ENCODE data around the gene DEPDC1B. TPM values are rescaled to one million over a fixed set of nuclear protein-coding genes. Genes with fewer than 3 reads are reported as not detected.
"Not testable (repeated sequence)": the region's sequence is repeated elsewhere in the genome, so short reads cannot be mapped to it uniquely, and the experiment has no call there.

Gene DEPDC1B
- 11.7 and 22.6 TPM in 2 replicates for total RNA-seq

DNA sequence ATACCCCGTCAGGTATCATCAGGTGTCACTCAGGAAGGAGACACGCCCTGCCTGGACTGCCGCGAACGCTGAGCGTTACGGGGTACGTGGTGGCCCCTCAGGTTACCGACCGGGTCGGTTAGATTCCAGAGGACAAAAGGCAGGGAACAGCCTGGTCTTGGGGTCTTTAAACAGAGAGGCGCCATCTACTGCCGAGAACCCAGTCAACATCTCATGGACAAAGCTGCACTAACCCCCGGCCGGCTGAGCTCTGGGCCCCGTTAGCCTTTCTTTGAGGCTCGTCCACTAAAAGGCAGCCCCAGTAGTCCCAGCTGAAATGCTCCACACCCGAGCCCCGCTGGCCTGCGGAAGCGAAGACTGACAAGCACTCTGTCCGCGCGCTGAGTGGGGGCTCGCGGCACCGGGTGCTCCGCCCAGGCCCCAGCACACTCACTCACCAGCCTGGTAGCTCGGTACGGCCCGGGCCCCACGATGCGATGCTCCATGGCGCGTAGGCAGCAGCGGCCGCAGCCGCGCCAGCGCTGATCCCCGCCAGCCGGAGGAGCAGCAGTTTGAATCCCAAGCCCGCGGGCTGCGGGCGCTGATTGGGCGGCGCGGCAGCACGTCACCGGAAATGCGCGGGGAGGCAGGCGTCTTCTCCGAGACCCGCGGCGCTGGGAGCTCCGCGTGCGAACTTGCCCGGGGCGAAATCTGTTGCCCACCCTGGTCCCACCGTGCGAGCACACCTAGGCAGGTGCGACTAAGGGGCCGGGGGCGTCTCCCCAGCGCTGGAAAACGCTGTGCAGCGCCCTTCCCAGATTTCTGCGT is at the start of gene DEPDC1B:
Gene DEPDC1B, minus strand, starts transcription at position 558 of the 807 bp plus-strand sequence. Its CDS starts 73 bp downstream, at position 485.
- DNase-seq (ENCODE audit: low read depth, low spot score): peak; percentile 61

- DNase-seq (ENCODE audit: low read depth, low spot score): no peak
Observed at GRCh38 chr5:60744682-60745081, 44.7 kb upstream of the DEPDC1B start.

- DNase-seq (ENCODE audit: low read depth, low spot score): no peak
Observed at GRCh38 chr5:60743511-60744314, 43.7 kb upstream of the DEPDC1B start.

DNA sequence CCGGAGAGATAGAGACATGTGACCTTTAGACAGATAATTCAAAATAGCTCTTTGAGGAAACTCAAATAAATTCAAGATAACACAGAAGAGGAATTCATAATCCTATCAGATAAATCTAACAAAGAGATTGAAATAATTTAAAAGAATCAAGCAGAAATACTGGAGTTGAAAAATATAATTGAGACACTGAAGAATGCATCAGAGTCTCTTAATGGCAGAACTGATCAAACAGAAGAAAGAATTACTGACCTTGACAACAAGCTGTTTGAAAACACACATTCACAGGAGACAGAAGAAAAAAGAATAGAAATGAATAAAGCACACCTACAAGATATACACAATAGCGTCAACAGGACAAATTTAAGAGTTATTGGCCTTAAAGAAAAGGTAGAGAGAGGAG is 40.4 kb upstream of the DEPDC1B start:
- no peak for DNase-seq (ENCODE audit: low read depth, low spot score)

DNA sequence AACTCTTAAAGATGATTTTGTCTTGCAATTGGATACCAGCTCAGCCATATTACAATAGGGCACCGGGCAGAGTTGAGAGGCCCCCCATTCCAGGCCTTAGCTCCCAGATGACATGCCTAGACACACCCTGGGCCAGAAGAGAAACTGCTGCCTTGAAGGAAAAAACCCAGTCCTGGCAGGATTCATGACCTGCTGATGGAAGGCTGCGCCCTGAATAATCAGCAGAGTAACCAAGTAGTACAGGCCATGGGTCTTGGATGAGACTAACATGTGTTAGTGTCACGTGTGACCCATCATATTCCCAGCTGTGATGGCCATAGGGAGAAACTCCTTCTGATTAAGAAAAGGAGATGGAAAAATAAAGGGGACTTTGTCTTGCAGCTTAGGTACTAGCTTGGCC is 39.0 kb upstream of the DEPDC1B start:
- no peak for DNase-seq (ENCODE audit: low read depth, low spot score)

DNA sequence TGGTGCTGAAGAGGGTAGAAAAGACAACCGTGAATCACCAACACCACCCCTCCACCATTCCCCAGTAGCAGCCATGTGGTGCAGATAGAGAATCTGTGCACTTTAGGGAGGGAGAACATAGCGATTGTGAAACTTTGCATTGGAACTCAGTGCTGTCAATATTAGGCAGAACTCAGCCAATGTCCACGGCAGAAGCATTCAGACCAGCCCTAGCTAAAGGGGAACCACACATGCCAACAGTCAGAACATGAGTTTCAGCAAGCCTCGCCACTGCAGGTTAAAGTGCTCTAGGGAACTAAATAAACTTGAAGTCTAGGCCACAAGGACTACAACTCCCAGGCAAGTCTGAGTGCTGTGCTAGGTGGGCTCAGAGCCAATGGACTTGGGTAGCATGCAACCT is 38.5 kb upstream of the DEPDC1B start:
- DNase-seq (ENCODE audit: low read depth, low spot score): no peak

DNA sequence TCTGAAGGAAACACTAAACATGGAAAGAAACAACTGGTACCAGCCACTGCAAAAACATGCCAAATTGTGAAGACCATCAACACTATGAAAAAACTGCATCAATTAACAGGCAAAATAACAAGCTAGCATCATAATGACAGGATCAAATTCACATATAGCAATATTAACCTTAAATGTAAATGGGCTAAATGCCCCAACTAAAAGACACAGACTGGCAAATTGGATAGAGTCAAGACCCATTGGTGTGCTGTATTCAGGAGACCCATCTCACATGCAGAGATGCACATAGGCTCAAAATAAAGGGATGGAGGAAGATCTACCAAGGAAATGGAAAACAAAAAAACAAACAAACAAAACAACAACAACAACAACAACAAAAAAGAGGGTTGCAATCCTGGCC is 30.9 kb upstream of the DEPDC1B start:
- DNase-seq (ENCODE audit: low read depth, low spot score): not testable (repeated sequence)

DNA sequence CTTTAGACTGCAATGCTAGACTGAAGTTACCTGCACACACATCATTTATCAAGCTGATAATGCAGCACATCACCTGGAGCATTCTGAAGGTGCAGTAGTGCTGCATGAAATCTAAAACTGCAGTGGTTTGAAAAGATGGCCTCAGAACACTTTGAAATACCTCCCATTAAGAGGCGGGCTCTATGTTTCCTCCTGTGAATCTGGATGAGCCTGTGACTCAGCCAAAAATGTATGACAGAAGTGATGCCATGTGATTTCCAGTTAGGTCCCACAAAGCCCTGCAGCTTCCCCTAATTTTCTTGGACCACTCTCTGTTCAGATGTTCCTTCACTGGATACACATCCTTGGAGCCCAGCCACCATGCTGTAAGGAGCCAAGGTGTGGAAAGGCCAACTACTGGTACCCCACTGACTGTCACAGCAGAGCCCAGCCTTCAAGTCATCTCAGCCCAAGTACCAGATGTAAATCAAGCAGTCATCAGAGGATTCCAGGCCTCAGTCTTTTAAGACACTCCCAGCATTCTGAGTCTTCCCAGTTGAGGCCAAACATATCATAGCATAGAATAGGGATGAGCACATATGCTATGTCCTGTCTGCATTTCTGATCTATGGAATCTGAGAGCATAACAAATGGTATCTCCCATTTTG is 27.2 kb upstream of the DEPDC1B start:
- DNase-seq (ENCODE audit: low read depth, low spot score): no peak

GRCh38 chr5:60724126-60724525 is 24.2 kb upstream of the DEPDC1B start:
- DNase-seq (ENCODE audit: low read depth, low spot score): no peak

DNA sequence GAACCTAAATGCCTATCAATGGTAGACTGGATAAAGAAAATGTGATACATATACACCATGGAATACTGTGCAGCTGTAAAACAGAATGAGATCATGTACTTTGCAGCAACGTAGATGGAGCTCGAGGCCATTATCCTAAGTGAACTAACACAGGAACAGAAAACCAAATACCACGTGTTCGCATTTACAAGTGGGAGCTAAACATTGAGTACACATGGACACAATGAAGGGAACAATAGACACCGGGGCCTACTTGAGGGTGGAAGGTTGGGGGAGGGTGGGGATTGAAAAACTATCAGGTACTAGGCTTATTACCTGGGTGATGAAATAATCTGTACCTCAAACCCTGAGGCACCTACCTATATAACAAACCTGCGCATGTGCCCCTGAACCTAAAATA is 22.4 kb upstream of the DEPDC1B start:
- no peak for DNase-seq (ENCODE audit: low read depth, low spot score)

DNA sequence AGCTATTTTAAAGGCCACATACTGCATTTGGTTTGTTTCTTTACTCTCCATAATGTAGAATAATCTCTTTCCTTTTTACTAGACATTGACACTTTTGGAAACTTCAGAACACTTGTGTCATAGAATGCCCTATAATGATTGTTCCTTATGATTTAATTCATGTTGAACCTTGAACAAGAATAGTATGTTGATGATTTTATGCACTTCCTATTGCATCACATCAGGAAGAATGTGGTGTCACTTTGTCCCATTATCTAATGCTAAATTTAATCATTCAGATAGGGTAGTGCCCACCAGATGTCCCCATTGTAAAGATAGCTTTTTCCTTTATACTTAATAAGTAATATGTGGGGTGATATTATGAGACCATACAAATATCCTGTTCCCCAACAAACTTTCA is 19.4 kb upstream of the DEPDC1B start:
- DNase-seq (ENCODE audit: low read depth, low spot score): no peak

GRCh38 chr5:60718166-60718892 is 18.4 kb upstream of the DEPDC1B start:
- DNase-seq (ENCODE audit: low read depth, low spot score): no peak

- not testable (repeated sequence) for DNase-seq (ENCODE audit: low read depth, low spot score)
Observed at GRCh38 chr5:60715201-60715928, 15.4 kb upstream of the DEPDC1B start.

DNA sequence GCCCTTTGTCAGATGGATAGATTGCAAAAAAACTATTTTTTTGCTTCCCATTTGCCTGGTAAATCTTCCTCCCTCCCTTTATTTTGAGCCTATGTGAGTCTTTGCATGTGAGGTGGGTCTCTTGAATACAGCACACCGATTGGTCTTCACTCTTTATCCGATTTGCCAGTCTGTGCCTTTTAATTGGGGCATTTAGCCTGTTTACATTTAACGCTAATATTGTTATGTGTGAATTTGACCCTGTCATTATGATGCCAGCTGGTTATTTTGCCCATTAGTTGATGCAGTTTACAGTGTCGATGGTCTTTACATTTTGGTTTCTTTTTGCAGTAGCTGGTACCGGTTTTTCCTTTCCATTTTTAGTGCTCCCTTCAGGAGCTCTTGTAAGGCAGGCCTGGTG is 13.0 kb upstream of the DEPDC1B start:
- no peak for DNase-seq (ENCODE audit: low read depth, low spot score)

DNA sequence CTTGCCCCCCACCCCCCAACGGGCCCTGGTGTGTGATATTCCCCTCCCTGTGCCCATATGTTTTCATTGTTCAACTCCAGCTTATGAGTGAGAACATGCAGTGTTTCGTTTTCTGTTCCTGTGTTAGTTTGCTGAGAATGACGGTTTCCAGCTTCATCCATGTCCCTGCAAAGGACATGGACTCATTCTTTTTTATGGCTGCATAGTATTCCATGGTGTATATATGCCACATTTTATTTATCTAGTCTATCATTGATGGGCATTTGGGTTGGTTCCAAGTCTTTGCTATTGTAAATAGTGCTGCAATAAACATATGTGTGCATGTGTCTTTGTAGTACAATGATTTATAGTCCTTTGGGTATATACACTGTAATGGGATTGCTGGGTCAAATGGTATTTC is 11.9 kb upstream of the DEPDC1B start:
- DNase-seq (ENCODE audit: low read depth, low spot score): not testable (repeated sequence)

GRCh38 chr5:60710362-60710761 is 10.4 kb upstream of the DEPDC1B start:
- no peak for DNase-seq (ENCODE audit: low read depth, low spot score)

GRCh38 chr5:60705144-60705543 is 5.2 kb upstream of the DEPDC1B start:
- DNase-seq (ENCODE audit: low read depth, low spot score): no peak

DNA sequence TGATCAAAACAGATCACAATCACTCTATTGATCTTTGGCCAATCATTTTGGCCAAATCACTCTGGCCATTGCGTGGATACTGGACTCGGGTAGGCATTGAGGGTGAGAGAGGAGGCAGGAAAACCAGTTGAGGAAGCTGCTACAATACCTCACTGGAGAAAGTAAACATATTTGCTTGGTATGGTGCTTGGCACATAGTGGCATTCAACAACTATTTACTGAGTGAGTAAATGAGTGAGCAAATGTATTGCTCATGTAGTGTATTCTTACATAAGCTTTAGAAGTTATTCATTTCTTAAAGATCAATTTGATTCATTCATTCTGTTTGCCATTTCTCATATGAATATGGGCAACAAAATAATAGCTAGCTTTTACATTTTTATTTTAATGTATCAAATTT is 4.0 kb upstream of the DEPDC1B start:
- DNase-seq (ENCODE audit: low read depth, low spot score): no peak

DNA sequence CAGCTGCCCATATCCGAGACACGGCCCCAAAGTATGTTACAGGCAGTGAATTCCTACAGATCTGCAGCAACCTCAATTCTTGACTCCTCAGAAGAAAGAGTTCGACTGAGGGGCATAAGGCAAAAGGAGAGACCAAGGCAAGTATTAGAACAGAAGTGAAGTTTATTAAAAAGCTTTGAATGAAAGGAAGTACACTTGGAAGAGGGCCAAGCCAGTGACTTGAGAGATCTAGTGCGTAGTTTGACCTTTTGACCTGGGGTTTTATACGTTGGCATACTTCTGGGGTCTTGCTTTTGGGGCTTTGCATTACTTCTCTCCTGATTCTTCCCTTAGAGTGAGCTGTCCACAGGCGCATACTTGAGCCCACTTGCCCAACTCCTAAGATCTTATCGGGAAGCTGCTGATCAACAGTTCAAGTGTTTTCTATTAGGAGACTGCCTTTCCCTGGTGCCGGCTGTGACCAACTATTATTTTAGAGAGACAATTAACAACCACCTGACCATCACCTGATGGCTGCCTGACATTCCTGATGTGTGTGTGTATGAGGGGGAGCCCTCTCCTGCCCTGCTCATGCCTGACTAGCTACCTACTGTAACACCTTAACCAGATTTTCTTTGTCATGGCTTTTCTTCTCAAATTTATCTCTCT is 1.5 kb upstream of the DEPDC1B start:
- no peak for DNase-seq (ENCODE audit: low read depth, low spot score)

DNA sequence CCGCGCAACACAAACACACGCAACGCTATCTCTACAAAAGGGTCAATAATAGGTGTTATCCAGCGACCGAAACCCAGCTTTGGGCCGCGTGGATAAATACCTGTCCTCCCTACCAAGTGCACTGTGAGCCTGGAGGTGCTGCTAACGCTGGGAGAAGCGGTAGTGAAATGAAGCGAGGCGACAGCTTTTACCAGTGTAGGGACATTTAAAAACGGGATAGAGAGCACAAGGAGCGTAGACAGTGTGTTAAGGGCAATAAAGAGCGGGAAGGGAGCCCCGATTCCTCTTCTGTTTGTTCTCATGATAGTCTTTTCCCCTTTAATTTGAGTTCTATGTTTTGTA is 421 bp upstream of the DEPDC1B start:
- no peak for DNase-seq (ENCODE audit: low read depth, low spot score)

DNA sequence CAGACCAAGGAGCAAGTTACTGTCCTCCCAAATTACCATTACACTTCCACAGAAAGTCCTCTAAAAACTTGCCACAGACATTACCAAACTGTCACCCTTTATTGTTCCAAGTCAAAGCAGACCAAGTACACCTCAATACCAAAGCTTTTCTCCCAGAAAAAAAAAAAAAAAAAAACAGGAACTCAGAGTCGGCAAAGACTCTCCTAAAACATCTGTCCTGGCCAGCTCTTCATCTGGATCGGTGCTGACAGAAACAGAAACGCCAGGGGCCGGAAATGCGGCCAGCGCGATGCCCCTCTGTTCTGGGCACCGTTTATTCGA is 718 bp downstream of the DEPDC1B start:
- no peak for DNase-seq (ENCODE audit: low read depth, low spot score)
